Panc1 (cell line): ENCODE measurements around the gene MAGI1.

ENCODE experiments used
- CTCF ChIP-seq: fragments of 450-650 bp; IDR thresholded peaks from 2 replicates; pipeline ENCODE4 v1.5.1; 2017; ENCODE audit warnings: mild to moderate bottlenecking
- REST ChIP-seq, 2 experiments: IDR thresholded peaks; 2 replicates each; pipeline ENCODE4 v1.6.1; 2011 to 2012; ENCODE audit warnings: low read depth in 2 of 2, control low read depth in 1 of 2, low read length in 1 of 2, mild to moderate bottlenecking in 1 of 2, moderate library complexity in 1 of 2; ENCODE audit not compliant: insufficient read depth in 1 of 2

DNA sequence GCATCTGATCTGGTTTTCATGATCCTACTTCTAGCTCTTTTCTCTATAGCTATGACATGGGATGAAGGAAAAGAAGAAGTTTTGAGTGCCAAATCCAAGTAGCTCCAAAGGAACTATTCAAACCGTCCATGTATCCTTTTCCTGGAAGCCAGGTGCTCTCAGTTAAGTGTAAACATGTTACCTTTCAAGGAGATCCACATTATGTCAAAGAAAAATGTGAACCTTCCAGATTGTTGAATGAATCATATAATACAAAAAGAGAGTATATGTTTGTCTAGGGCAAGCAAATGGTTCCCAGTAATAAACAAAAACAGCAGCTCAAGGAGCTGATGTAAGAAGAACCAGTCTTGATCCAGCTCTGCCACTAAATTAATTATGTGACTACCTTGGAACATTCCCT is 534.9 kb downstream of the MAGI1 start:
- TF ChIP-seq CTCF: no peak
- no peak for TF ChIP-seq REST (IDR thresholded peaks at IDR 0.05; ENCODE audit: insufficient read depth in 1 of 2, low read depth in 2 of 2, low read length in 1 of 2)
